ENCODE data around the gene ASTN2. TPM values are rescaled to one million over a fixed set of nuclear protein-coding genes. Genes with fewer than 3 reads are reported as not detected.

The ASTN2 gene
- total RNA-seq, 1 donor from 2014 or later, result 5.4 TPM

DNA sequence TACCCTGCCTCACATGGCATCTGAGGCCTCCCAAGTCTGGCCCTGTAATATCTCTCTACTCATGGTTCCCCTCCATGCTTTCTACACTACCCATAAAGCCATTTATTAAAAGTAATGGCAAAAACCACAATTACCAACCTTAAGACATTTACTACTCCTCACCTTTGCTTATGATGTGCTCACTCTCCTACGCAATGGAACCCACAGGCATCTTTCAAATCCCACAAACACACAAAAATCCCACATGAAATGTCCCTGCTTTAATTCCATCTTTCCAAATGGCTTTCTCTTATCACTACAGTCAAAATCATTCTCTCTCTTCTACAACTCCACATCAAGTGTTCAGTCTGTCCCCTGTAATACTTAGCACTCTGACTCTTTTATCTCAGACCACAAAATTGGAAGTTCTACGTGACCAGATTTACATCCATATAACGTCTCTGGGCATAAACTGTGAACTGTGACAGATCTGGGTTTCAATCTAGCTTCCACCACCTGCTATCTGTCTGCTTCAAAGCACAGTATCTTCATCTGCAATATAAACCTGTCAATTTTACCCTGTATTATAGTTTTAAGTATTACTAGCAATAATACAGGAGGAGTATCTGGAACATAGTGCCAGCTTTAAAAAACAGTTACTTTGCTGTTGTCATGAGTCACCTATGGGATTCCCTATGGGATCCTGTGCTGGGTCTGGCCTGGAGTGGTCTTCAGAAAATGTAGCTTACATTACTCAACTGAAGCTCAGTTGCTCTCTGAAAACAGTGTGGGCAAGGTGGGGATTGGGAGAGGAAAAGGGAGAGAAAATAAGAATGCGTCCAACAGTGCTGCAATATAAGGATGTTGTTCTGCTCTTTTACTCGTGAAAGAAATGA, 864.8 kb downstream of the ASTN2 start:
- intact Hi-C loops (cut with micrococcal nuclease), result no loop called here

DNA sequence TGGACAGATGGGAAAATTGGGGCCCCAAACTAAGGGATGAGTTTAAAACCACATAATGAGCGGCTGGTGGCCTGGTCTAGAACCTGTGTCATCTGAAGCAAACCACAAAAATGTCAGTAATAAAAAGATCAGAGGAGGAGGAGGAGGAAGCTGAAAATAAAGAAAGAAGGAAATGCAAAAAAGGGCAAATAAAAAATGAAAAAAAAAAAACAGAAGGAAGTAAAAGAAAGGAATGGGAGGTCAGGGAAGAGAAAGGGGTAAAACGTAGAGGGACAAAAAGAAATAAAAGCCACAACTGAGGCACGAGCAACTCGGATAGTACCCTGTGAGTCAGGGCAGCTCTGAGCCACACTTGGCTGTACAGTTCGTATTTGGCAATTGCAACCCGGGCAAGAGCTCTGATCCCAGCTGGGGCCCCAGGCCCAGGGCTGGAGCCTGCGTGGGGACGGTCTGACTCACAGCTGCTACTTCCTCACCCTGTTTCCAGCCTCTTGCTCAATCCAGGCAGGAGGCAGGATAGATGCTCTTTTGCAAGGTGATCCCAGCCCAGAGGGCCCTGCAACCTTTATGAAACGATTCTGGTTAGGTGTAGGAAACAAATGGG, 865.7 kb downstream of the ASTN2 start:
- intact Hi-C loops (cut with micrococcal nuclease), result no loop called here

DNA sequence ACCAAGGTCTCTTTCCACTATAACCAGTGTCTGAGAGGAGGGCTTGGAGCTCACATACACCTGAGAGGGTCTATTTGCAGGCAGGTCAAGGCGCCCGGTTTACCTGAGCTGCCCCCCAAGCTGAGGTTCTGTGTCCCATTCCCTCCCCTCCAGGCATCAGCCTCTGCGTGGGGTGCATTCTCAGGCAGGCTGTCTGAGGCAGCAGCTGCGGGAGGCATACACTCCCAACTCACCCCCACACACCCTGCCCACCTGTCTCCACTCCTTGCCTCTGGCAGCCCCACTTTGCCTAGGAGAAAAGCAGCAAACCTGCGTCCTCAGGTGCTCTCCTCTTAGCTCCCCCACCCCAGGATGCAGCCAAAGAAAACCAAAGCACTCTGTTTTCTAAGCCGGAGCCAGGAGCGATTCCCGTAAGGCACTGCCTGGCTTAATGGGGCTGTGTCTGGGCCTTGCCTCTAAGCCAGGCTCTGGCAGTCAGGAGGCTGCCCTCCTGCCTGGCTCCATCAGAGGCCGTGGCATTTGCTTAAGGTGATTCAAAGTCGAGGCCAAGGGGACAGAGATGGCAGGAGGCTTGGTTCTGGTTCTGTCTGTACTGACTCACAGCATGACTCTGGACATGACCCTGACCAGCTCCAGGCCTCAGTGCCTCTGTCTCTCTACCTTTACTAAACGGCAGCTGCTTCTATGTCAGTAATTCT, 867.0 kb downstream of the ASTN2 start:
- intact Hi-C loops (cut with micrococcal nuclease), result no loop called here

GRCh38 chr9:116546711-116547581, 867.9 kb downstream of the ASTN2 start:
- intact Hi-C loops (cut with micrococcal nuclease), result no loop called here

GRCh38 chr9:116544896-116545295, 870.0 kb downstream of the ASTN2 start:
- intact Hi-C loops (cut with micrococcal nuclease), result no loop called here

- intact Hi-C loops (cut with micrococcal nuclease), result no loop called here
Observed at GRCh38 chr9:116543731-116544400, 871.0 kb downstream of the ASTN2 start.

DNA sequence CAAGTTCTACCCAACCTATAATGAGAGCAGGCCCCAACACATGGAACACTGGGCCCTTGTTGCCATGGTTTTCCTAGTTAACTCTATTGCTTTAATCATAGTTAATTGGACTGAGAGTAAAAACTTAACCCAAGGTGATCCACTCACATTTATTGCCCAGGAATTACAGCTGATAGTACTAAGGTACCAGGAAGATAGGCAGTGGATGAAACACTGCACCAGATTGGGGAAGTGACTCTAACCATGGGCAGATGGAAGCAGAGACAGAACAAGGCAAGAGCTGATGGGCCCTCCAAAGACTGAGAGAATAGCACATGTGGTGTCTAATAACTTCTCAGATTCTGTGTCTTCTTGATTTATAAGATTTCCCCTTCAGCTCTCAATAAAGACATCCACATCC, 873.5 kb downstream of the ASTN2 start:
- intact Hi-C loops (cut with micrococcal nuclease), result no loop called here

GRCh38 chr9:116539549-116539948, 875.3 kb downstream of the ASTN2 start:
- intact Hi-C loops (cut with micrococcal nuclease), result no loop called here

DNA sequence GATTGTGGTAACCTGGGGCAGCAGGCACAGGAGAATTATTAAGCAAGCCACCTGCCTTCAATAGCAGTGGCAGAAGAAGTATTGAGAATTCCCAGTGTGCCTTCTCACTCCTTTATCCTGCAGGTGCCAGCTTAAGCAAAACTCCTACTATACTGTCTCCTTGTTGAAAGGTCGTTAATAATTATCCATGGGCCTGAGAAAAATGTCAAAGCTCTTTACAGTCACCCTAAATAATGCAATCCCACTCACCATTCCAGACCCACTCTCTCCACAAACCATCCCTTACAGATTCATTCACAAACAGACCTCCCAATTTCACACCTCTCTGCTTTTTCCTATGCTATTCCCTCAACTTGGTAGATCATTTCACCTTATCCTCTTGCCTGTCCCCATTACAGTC, 889.2 kb downstream of the ASTN2 start:
- intact Hi-C loops (cut with micrococcal nuclease), result no loop called here

DNA sequence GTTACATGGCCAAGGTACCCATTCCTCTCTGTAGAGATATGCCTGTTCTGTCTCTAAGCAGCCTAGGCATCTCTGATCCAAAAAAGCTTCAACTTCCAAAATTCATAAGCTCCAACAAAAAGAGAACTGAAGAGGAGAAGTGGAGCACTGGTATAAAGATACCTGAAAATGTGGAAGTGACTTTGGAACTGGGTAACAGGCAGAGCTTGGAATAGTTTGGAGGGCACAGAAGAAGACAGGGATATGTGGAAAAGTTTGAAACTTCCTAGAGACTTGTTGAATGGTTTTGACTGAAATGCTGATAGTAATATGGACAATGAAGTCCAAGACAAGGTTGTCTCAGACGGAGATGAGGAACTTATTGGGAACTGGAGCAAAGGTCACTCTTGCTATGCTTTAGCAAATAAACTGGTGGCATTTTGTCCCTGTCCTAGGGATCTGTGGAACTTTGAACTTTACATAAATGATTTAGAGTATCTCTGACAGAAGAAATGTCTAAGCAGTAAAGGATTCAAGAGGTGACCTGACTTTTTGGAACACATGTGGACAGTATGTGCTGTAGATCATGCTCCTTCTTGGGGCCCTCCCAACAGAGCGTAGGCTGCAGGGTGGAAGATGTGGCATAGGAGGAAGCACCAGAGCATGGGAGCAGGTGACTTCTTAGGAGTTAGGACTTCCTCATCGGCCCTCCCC, 889.9 kb downstream of the ASTN2 start:
- intact Hi-C loops (cut with micrococcal nuclease), result no loop called here

GRCh38 chr9:116520218-116520617, 894.6 kb downstream of the ASTN2 start:
- intact Hi-C loops (cut with micrococcal nuclease), result no loop called here

- intact Hi-C loops (cut with micrococcal nuclease), result no loop called here
Observed at GRCh38 chr9:116516456-116516855, 898.4 kb downstream of the ASTN2 start.

- intact Hi-C loops (cut with micrococcal nuclease), result no loop called here
Observed at GRCh38 chr9:116515541-116515940, 899.3 kb downstream of the ASTN2 start.

DNA sequence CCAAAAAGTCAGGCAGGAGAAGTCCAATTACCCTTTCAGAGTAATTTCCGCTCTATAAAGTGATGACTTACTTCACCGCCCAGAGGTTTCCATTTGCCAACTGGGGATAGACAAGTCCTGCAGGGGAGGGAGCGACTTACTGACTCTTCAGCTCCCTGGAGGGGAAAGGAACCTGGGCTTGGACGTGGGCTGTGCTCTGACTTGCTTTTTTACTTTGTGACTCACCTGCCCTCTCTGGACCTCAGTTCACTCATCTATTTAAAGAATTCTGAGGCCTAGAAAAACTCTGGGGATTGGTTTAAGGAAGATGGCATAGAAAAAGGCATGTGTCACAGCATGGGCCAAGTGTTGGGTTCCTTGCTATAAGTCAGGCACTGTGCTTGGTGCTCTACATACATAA, 908.2 kb downstream of the ASTN2 start:
- intact Hi-C loops (cut with micrococcal nuclease), result no loop called here

GRCh38 chr9:116504893-116505480, 909.9 kb downstream of the ASTN2 start:
- intact Hi-C loops (cut with micrococcal nuclease), result no loop called here

- intact Hi-C loops (cut with micrococcal nuclease), result no loop called here
Observed at GRCh38 chr9:116504081-116504480, 910.8 kb downstream of the ASTN2 start.

DNA sequence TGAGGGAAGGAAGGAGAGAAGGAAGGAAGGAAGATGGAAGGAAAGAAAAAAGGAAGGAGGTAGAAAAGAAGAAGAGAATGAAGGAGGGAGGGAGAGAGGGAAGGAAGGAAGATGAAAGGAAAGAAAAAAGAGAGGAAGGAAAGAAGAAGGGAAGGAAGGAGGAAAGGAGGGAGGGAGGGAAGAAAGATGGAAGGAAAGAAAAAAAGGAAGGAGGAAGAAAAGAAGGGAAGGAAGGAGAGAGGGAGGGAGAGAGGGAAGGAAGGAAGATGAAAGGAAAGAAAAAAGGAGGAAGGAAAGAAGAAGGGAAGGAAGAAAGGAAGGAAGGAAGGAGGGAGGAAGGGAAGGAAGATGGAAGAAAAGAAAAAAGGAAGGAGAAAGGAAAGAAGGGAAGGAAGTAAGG, 912.1 kb downstream of the ASTN2 start:
- intact Hi-C loops (cut with micrococcal nuclease), result no loop called here

DNA sequence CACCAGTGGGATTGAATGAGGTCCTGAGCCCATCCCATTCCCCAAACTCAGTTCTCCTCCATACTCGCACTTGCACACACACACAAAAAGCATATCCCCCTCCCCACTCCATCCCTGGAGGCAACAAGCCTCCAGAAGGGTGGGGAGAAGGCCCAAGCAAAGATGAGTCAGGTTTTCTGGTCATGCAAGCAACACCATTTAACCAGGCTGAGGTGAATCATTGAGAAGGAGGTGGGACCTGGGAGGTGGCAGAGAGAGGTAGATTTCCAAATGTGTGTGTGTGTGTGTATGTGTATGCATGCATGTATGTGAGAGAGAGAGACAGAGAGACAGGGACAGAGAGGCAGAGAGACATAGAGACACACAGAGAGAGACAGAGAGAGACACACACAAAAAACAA, 913.0 kb downstream of the ASTN2 start:
- intact Hi-C loops (cut with micrococcal nuclease), result no loop called here

- intact Hi-C loops (cut with micrococcal nuclease), result no loop called here
Observed at GRCh38 chr9:116499986-116500871, 914.6 kb downstream of the ASTN2 start.
